Measurements from ENCODE around the gene TMEM143.
"Not testable (repeated sequence)": the region's sequence is repeated elsewhere in the genome, so short reads cannot be mapped to it uniquely, and the experiment has no call there.

Gene TMEM143

GRCh38 chr19:48321372-48321621, 42.4 kb downstream of the TMEM143 start:
- peak overlapping the region; percentile 92 for H3K27ac ChIP-seq (ENCODE audit: low read depth, low read length)
- peak overlapping the region; percentile 74 for H3K9ac ChIP-seq (ENCODE audit: low read depth, low read length)
- H3K36me3 ChIP-seq (ENCODE audit: control insufficient read depth, insufficient read depth, low read length): no peaks in the 10 kb centered on the region
- peaks cover 25% of the 10 kb centered on the region for H3K4me1 ChIP-seq (ENCODE audit: control insufficient read depth, insufficient read depth, low read length)
- no peaks in the 10 kb centered on the region for H3K27me3 ChIP-seq (ENCODE audit: control insufficient read depth, insufficient read depth, low read length)
- no peaks in the 10 kb centered on the region for H3K9me3 ChIP-seq (ENCODE audit: control insufficient read depth, insufficient read depth, low read length)
- H3K4me3 ChIP-seq (ENCODE audit: low read depth, low read length): peak overlapping the region; percentile 73

- Histone ChIP-seq H3K4me1 (ENCODE audit: control insufficient read depth, insufficient read depth, low read length) (peaks cover 18% of the 10 kb centered on the region), H3K4me3 (ENCODE audit: low read depth, low read length) (peak overlapping the region; percentile 73; the same call in 1 of the 2 replicates), H3K27ac (ENCODE audit: low read depth, low read length) (peak overlapping the region; percentile 17), H3K9ac (ENCODE audit: low read depth, low read length) (no peak overlapping the region), H3K9me3 (ENCODE audit: control insufficient read depth, insufficient read depth, low read length) (no peaks in the 10 kb centered on the region), H3K27me3 (ENCODE audit: control insufficient read depth, insufficient read depth, low read length) (no peaks in the 10 kb centered on the region), H3K36me3 (ENCODE audit: control insufficient read depth, insufficient read depth, low read length) (no peaks in the 10 kb centered on the region)
These were observed 43.8 kb downstream of the TMEM143 start for GRCh38 chr19:48319647-48320541.

DNA sequence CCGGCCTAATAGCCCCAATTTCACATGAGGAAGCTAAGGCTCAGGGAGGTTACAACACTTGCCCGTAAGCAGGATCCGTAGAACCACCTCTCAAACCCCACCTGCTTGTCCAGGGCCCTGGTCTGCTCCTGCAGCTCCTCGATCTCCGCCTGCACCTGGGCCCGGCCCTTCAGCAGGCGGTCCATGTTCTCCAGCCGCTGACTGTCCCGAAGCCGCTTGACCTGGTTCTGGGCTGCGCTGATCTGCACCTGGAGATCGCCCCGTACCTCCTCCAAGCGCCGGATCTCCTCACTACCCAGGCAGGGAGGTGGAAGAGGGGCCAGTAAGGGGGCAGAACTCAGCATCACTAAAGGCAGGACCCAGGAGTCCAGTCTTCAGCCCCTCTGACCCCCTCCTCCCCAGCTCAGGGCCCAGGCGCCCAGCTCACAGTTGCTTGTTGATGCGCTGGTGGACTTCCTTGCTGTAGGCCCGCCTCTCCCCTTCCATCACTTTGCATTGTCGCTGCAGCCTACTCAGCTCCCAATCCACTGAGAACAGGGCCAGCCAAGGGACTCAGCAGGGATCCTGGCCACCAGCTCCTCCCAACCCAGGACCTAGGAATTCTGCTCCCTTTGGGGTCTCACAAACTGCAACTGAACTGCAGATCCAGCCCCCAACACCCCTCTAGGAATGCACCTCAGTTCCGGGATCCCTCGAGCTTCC, 45.3 kb downstream of the TMEM143 start:
- H3K4me1 ChIP-seq (ENCODE audit: control insufficient read depth, insufficient read depth, low read length): peaks cover 18% of the 10 kb centered on the region
- H3K9ac ChIP-seq (ENCODE audit: low read depth, low read length): no peak overlapping the region

GRCh38 chr19:48317708-48317960, 46.1 kb downstream of the TMEM143 start:
- H3K27ac ChIP-seq (ENCODE audit: low read depth, low read length); H3K9ac ChIP-seq (ENCODE audit: low read depth, low read length); H3K9me3 ChIP-seq (ENCODE audit: control insufficient read depth, insufficient read depth, low read length); H3K4me3 ChIP-seq (ENCODE audit: low read depth, low read length); H3K27me3 ChIP-seq (ENCODE audit: control insufficient read depth, insufficient read depth, low read length); H3K36me3 ChIP-seq (ENCODE audit: control insufficient read depth, insufficient read depth, low read length): not testable (repeated sequence)
- H3K4me1 ChIP-seq (ENCODE audit: control insufficient read depth, insufficient read depth, low read length): peaks cover 17% of the 10 kb centered on the region

More for the DNA sequence above, 45.3 kb downstream of the TMEM143 start:
- Histone ChIP-seq H3K4me3 (ENCODE audit: low read depth, low read length) (no peak overlapping the region), H3K9me3 (ENCODE audit: control insufficient read depth, insufficient read depth, low read length) (no peaks in the 10 kb centered on the region), H3K36me3 (ENCODE audit: control insufficient read depth, insufficient read depth, low read length) (no peaks in the 10 kb centered on the region), H3K27me3 (ENCODE audit: control insufficient read depth, insufficient read depth, low read length) (no peaks in the 10 kb centered on the region), H3K27ac (ENCODE audit: low read depth, low read length) (no peak overlapping the region)

DNA sequence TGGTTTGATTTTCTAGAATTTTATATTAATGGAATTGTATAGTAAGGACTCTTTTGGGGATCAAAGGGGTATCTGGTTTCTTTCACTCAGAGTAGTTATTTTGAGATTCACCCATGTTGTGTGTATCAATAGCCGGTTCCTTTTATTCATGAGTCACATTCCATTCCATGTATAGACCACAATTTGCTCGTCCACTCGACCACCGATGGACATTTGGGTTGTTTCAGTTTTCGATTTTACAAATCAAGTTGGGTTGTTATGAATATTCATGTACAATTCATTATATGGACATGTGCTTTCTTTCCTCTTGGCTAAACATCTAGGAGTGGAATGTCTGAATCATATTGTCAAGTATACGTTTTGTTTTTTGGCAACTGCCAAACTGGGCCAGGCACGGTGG, 48.0 kb downstream of the TMEM143 start:
- Histone ChIP-seq H3K27me3 (ENCODE audit: control insufficient read depth, insufficient read depth, low read length) (no peaks in the 10 kb centered on the region), H3K27ac (ENCODE audit: low read depth, low read length) (no peak overlapping the region), H3K9me3 (ENCODE audit: control insufficient read depth, insufficient read depth, low read length) (no peaks in the 10 kb centered on the region), H3K4me1 (ENCODE audit: control insufficient read depth, insufficient read depth, low read length) (peaks cover 10% of the 10 kb centered on the region), H3K36me3 (ENCODE audit: control insufficient read depth, insufficient read depth, low read length) (no peaks in the 10 kb centered on the region), H3K4me3 (ENCODE audit: low read depth, low read length) (no peak overlapping the region), H3K9ac (ENCODE audit: low read depth, low read length) (no peak overlapping the region)

- Histone ChIP-seq H3K36me3 (ENCODE audit: control insufficient read depth, insufficient read depth, low read length) (no peaks in the 10 kb centered on the region), H3K4me1 (ENCODE audit: control insufficient read depth, insufficient read depth, low read length) (no peaks in the 10 kb centered on the region; the same call in 1 of the 2 replicates), H3K9ac (ENCODE audit: low read depth, low read length) (no peak overlapping the region), H3K9me3 (ENCODE audit: control insufficient read depth, insufficient read depth, low read length) (no peaks in the 10 kb centered on the region), H3K27me3 (ENCODE audit: control insufficient read depth, insufficient read depth, low read length) (no peaks in the 10 kb centered on the region), H3K27ac (ENCODE audit: low read depth, low read length) (no peak overlapping the region), H3K4me3 (ENCODE audit: low read depth, low read length) (no peak overlapping the region)
These were observed 52.4 kb downstream of the TMEM143 start for GRCh38 chr19:48311384-48311783.

- no peaks in the 10 kb centered on the region for H3K36me3 ChIP-seq (ENCODE audit: control insufficient read depth, insufficient read depth, low read length)
- no peak overlapping the region for H3K9ac ChIP-seq (ENCODE audit: low read depth, low read length)
These were observed 53.5 kb downstream of the TMEM143 start for GRCh38 chr19:48310227-48310626.

DNA sequence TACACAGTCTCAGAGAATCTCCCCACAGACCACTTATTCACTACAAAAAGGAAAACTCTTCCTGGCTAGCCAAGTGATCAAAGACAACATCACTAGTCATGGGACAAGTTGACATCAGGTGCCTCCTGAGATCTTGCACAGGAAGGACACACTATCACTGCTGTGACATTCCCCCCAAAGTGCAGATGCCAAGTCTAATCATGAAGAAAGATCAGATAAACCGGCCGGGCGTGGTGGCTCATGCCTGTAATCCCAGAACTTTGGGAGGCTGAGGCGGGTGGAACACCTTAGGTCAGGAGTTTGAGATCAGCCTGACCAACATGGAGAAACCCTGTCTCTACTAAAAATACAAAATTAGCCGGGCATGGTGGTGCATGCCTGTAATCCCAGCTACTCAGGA, 54.0 kb downstream of the TMEM143 start:
- H3K36me3 ChIP-seq (ENCODE audit: control insufficient read depth, insufficient read depth, low read length); H3K4me3 ChIP-seq (ENCODE audit: low read depth, low read length); H3K27ac ChIP-seq (ENCODE audit: low read depth, low read length); H3K4me1 ChIP-seq (ENCODE audit: control insufficient read depth, insufficient read depth, low read length); H3K27me3 ChIP-seq (ENCODE audit: control insufficient read depth, insufficient read depth, low read length); H3K9me3 ChIP-seq (ENCODE audit: control insufficient read depth, insufficient read depth, low read length); H3K9ac ChIP-seq (ENCODE audit: low read depth, low read length): not testable (repeated sequence)

More at GRCh38 chr19:48310227-48310626, 53.5 kb downstream of the TMEM143 start:
- Histone ChIP-seq H3K4me3 (ENCODE audit: low read depth, low read length) (no peak overlapping the region), H3K9me3 (ENCODE audit: control insufficient read depth, insufficient read depth, low read length) (no peaks in the 10 kb centered on the region), H3K27ac (ENCODE audit: low read depth, low read length) (no peak overlapping the region), H3K4me1 (ENCODE audit: control insufficient read depth, insufficient read depth, low read length) (no peaks in the 10 kb centered on the region; the same call in 1 of the 2 replicates), H3K27me3 (ENCODE audit: control insufficient read depth, insufficient read depth, low read length) (no peaks in the 10 kb centered on the region)

DNA sequence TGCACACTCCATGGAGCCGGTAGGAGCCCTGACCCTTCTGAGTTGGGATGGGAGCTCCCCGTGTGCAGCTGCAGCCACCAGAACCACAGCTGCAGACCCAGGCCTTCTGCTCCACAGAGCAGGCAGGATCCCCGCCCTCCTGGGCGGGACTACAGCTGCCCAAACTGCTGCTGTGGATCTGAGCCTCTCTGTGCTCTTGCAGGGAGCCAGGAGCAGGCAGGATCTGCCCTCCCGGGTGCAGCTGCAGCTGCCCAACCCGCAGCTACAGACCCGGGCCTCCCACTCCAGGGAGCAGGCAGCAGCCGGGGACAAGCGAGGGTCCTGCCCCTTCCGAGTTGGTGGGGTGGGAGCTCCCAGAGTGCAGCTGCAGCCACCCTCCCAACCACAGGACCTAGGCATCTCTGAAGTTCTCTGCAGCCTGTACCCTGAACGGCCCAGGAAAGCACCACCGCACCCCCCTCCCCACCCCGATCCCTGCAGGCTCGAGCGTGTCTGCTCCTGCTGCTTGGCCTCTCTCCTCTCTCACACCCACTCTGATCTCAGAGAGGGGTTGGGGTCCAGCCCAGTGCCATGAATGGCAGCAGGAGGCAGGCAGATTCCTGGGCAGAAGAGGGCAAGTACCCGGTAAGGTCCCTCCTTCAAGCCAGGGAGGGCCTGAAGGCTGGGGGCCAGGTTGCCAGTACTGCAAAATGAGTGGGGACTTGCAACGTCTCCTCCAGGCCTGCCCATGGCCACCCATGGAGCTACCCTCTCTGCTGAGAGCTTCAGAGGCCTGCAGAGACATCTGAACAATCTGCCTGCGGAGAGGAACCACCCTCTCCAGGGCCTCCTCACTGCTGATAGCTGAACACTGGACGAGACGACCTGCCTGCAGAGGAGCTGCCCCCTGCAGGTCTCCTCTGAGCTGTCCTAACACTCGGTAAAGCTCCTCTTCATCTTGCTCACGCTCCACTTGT, 54.8 kb downstream of the TMEM143 start:
- no peaks in the 10 kb centered on the region for H3K9me3 ChIP-seq (ENCODE audit: control insufficient read depth, insufficient read depth, low read length)
- no peaks in the 10 kb centered on the region for H3K36me3 ChIP-seq (ENCODE audit: control insufficient read depth, insufficient read depth, low read length)
- no peak overlapping the region for H3K27ac ChIP-seq (ENCODE audit: low read depth, low read length)
- H3K27me3 ChIP-seq (ENCODE audit: control insufficient read depth, insufficient read depth, low read length): no peaks in the 10 kb centered on the region
- no peak overlapping the region for H3K4me3 ChIP-seq (ENCODE audit: low read depth, low read length)
- H3K9ac ChIP-seq (ENCODE audit: low read depth, low read length): no peak overlapping the region
- H3K4me1 ChIP-seq (ENCODE audit: control insufficient read depth, insufficient read depth, low read length): no peaks in the 10 kb centered on the region; the same call in 1 of the 2 replicates

GRCh38 chr19:48303866-48304265, 59.9 kb downstream of the TMEM143 start:
- no peak overlapping the region for H3K4me3 ChIP-seq (ENCODE audit: low read depth, low read length)
- no peaks in the 10 kb centered on the region for H3K4me1 ChIP-seq (ENCODE audit: control insufficient read depth, insufficient read depth, low read length)
- no peak overlapping the region for H3K27ac ChIP-seq (ENCODE audit: low read depth, low read length)
- H3K9ac ChIP-seq (ENCODE audit: low read depth, low read length): no peak overlapping the region
- H3K36me3 ChIP-seq (ENCODE audit: control insufficient read depth, insufficient read depth, low read length): no peaks in the 10 kb centered on the region
- no peaks in the 10 kb centered on the region for H3K27me3 ChIP-seq (ENCODE audit: control insufficient read depth, insufficient read depth, low read length)
- no peaks in the 10 kb centered on the region for H3K9me3 ChIP-seq (ENCODE audit: control insufficient read depth, insufficient read depth, low read length)

All from HUES48 (cell line).